ENCODE data around the gene PPIL6.

GRCh38 chr6:109449795-109450673, 9.6 kb upstream of the PPIL6 start:
- TF ChIP-seq GABPA (IDR thresholded peaks at IDR 0.05; ENCODE audit: low read depth): no peak
- TF ChIP-seq POLR2AphosphoS5 (IDR thresholded peaks at IDR 0.05; ENCODE audit: low read depth, low read length): no peak
- no peak for TF ChIP-seq USF2 (IDR thresholded peaks at IDR 0.05; ENCODE audit: borderline replicate concordance, low read depth, low read length)
- TF ChIP-seq CTCF (IDR thresholded peaks at IDR 0.05): no peak
- no peak for TF ChIP-seq TAF1 (IDR thresholded peaks at IDR 0.05; ENCODE audit: borderline replicate concordance, low read depth, low read length)
- no peak for TF ChIP-seq MXI1 (IDR thresholded peaks at IDR 0.05; ENCODE audit: low read depth, low read length)
- no peak for TF ChIP-seq PBX3 (IDR thresholded peaks at IDR 0.05)
- TF ChIP-seq RAD21 (IDR thresholded peaks at IDR 0.05; ENCODE audit: low read length): no peak
